Cardiac fibroblast (primary cell): ENCODE data around the gene RARG.

ENCODE experiments used
- DNase-seq, 2 donors: peaks; one replicate each; pipeline versions ENCODE4 v3.0.0 to v3.0.0-alpha.2; 2010; ENCODE audit warnings: low read depth in 2 of 2
- H3K4me3 ChIP-seq, 2 donors: replicated peaks in 1 of 2; 1 replicate in 1 of 2; 2 replicates in 1 of 2; pipeline ENCODE4 v1.5.1; 2011; ENCODE audit warnings: low read depth in 2 of 2, low read length in 2 of 2, mild to moderate bottlenecking in 2 of 2, moderate library complexity in 1 of 2
- CTCF ChIP-seq: IDR thresholded peaks from one replicate; pipeline ENCODE4 v1.5.1; 2011; ENCODE audit warnings: low read depth, mild to moderate bottlenecking, low read length, inconsistent platforms

RARG gene

GRCh38 chr12:53201177-53201541, 30.9 kb downstream of the RARG start:
- no peak overlapping the region for H3K4me3 ChIP-seq
- no peak for DNase-seq
- no peak for TF ChIP-seq CTCF

GRCh38 chr12:53200458-53201176, 31.4 kb downstream of the RARG start:
- TF ChIP-seq CTCF = no peak
- H3K4me3 ChIP-seq = no peak overlapping the region
- peak in 1 of 2 donors; percentile 38 for DNase-seq

- no peak for TF ChIP-seq CTCF
- no peak for DNase-seq
- no peak overlapping the region for H3K4me3 ChIP-seq
Observed at GRCh38 chr12:53200107-53200457, 31.9 kb downstream of the RARG start.

GRCh38 chr12:53199700-53200099, 32.3 kb downstream of the RARG start:
- no peak overlapping the region for H3K4me3 ChIP-seq
- no peak for DNase-seq
- TF ChIP-seq CTCF = no peak

GRCh38 chr12:53198486-53199110, 33.4 kb downstream of the RARG start:
- no peak for TF ChIP-seq CTCF
- H3K4me3 ChIP-seq = no peak overlapping the region
- no peak for DNase-seq

GRCh38 chr12:53197011-53197640, 34.9 kb downstream of the RARG start:
- H3K4me3 ChIP-seq = no peak overlapping the region
- TF ChIP-seq CTCF = no peak
- no peak for DNase-seq

- no peak for TF ChIP-seq CTCF
- no peak overlapping the region for H3K4me3 ChIP-seq
Observed at GRCh38 chr12:53196486-53196885, 35.5 kb downstream of the RARG start.

More at GRCh38 chr12:53196486-53196885, 35.5 kb downstream of the RARG start:
- no peak for DNase-seq
